ENCODE data around the gene MGAT4B.

- TF ChIP-seq POLR2A (IDR thresholded peaks at IDR 0.05), result no peak
- no peak for TF ChIP-seq CTCF (IDR thresholded peaks at IDR 0.05 in 4 of 5, conservative IDR thresholded peaks at IDR 0.05 in 1 of 5)
Measured at GRCh38 chr5:179764056-179764455, 42.6 kb downstream of the MGAT4B start.

Data from gastrocnemius medialis (tissue), 4 donors.